GM18505 (cell line): Measurements from ENCODE around the gene CBX4.

Source experiments
- ATAC-seq: cut with Tn5 transposase; IDR thresholded peaks from one replicate; pipeline ENCODE4 v1.9.1; 2021; ENCODE audit not compliant: unreplicated experiment
- POLR2A ChIP-seq: IDR thresholded peaks from 4 replicates; pipeline ENCODE4 v1.6.1; 2011; ENCODE audit warnings: borderline replicate concordance; ENCODE audit not compliant: insufficient read depth, insufficient read length; ENCODE audit errors: extremely low read depth

Gene CBX4

GRCh38 chr17:79841369-79842135 lies 2.3 kb upstream of the CBX4 start:
- no peak for TF ChIP-seq POLR2A
- ATAC-seq: no peak

DNA sequence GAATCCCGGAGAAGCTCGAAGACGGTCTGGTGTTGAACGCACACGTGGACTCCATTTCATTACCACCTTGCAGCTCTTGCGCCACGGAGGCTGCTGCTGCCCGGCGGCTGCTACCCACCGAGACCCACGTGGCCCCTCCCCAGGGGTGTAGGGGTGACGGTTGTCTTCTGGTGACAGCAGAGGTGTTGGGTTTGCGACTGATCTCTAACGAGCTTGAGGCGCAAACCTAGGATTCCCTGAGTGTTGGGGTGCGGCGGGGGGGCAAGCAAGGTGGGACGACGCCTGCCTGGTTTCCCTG lies 1.7 kb upstream of the CBX4 start:
- no peak for TF ChIP-seq POLR2A
- no peak for ATAC-seq

DNA sequence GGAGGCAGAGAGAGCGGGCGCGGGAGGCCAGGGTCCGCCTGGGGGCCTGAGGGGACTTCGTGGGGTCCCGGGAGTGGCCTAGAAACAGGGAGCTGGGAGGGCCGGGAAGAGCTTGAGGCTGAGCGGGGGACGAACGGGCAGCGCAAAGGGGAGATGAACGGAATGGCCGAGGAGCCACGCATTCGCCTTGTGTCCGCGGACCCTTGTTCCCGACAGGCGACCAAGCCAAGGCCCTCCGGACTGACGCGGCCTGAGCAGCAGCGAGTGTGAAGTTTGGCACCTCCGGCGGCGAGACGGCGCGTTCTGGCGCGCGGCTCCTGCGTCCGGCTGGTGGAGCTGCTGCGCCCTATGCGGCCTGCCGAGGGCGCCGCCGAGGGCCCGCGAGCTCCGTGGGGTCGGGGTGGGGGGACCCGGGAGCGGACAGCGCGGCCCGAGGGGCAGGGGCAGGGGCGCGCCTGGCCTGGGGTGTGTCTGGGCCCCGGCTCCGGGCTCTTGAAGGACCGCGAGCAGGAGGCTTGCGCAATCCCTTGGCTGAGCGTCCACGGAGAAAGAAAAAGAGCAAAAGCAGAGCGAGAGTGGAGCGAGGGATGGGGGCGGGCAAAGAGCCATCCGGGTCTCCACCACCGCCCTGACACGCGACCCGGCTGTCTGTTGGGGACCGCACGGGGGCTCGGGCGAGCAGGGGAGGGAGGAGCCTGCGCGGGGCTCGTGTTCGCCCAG lies 1.2 kb upstream of the CBX4 start:
- ATAC-seq: no peak

GRCh38 chr17:79838522-79839274 lies 542 bp downstream of the CBX4 start:
- peak; percentile 16 for ATAC-seq
- TF ChIP-seq POLR2A: no peak

More for the DNA sequence above, 1.2 kb upstream of the CBX4 start:
- TF ChIP-seq POLR2A: no peak

DNA sequence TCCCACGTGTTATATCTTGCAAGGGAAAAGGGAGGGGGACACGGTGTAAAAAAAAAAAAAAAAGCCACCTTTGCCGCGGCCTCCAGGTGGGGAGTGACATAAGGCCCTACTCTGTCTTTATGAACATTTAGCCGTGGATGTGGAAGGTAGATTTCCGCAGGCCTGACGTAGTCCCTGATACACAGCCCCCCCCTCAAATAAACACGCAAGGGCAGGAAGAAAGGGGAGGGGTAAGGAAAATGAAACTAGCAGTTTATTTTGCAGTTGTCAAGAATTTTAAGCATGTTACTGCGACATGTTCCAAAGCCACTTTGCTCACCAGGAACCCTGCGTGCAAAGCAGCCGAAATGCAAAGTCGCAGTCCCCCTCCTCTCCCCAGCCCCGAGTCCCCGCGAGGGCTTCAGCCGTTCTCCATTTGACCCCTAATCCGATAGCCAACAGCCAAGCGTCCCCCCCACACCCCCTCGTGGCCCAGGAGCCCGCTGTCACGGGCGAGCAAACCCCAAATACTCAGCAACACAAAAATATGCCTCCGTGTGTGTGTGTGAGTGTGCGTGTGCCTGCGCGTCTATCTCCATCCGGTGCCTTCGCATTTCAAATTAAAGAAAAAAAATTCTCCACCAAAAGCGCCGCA lies 1.2 kb downstream of the CBX4 start:
- no peak for ATAC-seq
- no peak for TF ChIP-seq POLR2A

GRCh38 chr17:79836972-79837887 lies 2.0 kb downstream of the CBX4 start:
- no peak for TF ChIP-seq POLR2A
- ATAC-seq: no peak

DNA sequence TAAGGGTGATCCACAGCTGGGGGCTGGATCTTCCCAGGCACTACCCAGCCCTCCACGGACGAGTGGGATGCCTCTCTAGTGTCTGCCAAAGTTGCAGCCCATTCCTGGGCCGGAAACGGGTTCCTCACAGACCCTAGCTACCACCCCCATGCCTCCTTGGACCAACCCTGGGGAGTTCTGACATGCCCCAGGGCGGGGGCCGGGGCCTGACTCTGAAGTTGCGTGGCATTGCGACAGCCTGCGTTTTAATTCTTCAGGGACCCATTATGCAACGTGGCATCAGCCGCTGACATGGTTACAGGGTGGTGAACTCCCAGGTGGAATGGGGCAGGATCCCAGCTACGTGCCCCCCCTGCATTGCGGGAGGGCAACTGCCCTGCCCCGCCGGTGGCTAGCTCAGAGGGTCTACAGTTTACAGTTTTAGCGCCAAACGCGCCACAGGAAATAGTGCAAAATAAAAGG lies 2.7 kb downstream of the CBX4 start:
- peak; percentile 15 for TF ChIP-seq POLR2A
- no peak for ATAC-seq

DNA sequence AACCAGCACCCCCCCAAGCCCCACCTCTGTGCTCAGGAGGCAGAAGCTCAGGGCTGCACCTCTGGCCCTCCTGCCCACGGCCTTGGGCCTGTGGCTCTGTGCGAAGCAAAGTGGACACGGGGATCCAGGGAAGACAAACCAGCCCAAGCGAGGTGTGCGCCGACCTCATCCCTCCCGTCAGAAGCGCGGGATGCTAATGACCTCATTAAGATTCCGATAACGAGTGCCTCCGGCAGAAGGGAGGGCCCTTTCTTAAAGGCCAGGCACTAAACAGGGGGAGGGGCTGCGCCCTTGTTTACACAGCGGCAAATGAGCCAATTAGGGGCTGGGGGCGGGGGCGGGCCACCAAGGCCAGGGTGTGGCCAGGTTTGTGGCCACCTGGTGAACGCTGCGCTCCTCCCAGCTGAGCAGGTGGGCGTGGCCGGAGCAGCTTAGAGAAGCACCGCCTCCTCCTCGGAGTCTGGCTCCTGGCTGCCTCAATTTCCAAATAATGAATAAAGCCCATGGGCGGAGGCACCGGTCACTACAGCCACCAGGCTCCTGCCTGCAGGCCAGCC lies 3.2 kb downstream of the CBX4 start:
- no peak for TF ChIP-seq POLR2A
- ATAC-seq: no peak

DNA sequence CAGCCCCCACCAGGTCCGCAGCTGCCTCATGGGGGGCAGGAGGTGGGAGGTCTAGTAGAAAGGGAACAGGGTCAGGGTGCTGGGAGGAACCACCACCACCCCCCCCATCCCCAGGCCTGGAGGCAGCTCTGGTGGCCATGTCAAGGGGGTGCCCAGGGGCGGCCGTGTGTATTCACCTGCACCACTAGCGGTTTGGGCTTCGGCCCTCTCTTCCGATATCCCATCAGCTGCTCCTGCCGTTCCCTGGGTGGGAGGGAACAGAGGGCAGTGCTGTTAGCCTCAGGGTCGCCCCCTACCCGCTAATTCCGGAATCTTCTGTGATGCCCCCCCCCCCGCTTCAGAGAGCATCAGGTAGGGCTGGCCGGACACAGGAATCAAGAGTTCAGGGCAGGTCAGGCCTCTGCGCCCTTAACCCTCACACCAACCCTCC lies 3.8 kb downstream of the CBX4 start:
- no peak for TF ChIP-seq POLR2A
- no peak for ATAC-seq

GRCh38 chr17:79834565-79835469 lies 4.4 kb downstream of the CBX4 start:
- TF ChIP-seq POLR2A: no peak
- ATAC-seq: no peak
